ENCODE data around the gene SYCE3. TPM values are rescaled to one million over a fixed set of nuclear protein-coding genes. Genes with fewer than 3 reads are reported as not detected.

The SYCE3 gene
- total and polyA plus RNA-seq, 9 of the 15 experiments (the other 6 are each of a cell fraction or from before 2014, with no cell fraction given), result 0.56 TPM; not detected in 8

- TF ChIP-seq MAFF (IDR thresholded peaks at IDR 0.05; ENCODE audit: low read length) (peak; percentile 6; the same call in 1 of the 2 replicates), ZNF644 (tag; IDR thresholded peaks at IDR 0.05; ENCODE audit: low read depth) (0 out of 2 replicates have a peak, but pooled peaks have one; percentile 16), GTF2E2 (tag; IDR thresholded peaks at IDR 0.05) (0 out of 2 replicates have a peak, but pooled peaks have one; percentile 48), KLF6 (CRISPR knock-in tag; IDR thresholded peaks at IDR 0.05; ENCODE audit: borderline replicate concordance) (0 out of 2 replicates have a peak, but pooled peaks have one; percentile 17), C11orf30 (IDR thresholded peaks at IDR 0.05; ENCODE audit: low read depth) (peak; percentile 59), PBX2 (CRISPR knock-in tag; IDR thresholded peaks at IDR 0.05; ENCODE audit: low read depth) (peak; percentile 45), PBX2 (tag; conservative IDR thresholded peaks at IDR 0.05; ENCODE audit: low read depth) (peak; percentile 72), POLR2H (tag; IDR thresholded peaks at IDR 0.05; ENCODE audit: low read depth) (peak; percentile 62; the same call in 1 of the 2 replicates), ZNF592 (IDR thresholded peaks at IDR 0.05) (peak; percentile 45; the same call in 1 of the 2 replicates)
Observed at GRCh38 chr22:50533856-50534711, 28.6 kb downstream of the SYCE3 start (continued).

All from K562 (cell line).